A204.1 (cell line): ENCODE measurements around the gene CT45A5.
"Not testable (repeated sequence)": the region's sequence is repeated elsewhere in the genome, so short reads cannot be mapped to it uniquely, and the experiment has no call there.

Experiments
- FAIRE-seq: peaks from 2 replicates; lab custom pipeline; 2012; peaks lifted over from hg19 to GRCh38; lab: Jason Lieb, UNC

The CT45A5 gene, protein sequence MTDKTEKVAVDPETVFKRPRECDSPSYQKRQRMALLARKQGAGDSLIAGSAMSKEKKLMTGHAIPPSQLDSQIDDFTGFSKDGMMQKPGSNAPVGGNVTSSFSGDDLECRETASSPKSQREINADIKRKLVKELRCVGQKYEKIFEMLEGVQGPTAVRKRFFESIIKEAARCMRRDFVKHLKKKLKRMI

DNA sequence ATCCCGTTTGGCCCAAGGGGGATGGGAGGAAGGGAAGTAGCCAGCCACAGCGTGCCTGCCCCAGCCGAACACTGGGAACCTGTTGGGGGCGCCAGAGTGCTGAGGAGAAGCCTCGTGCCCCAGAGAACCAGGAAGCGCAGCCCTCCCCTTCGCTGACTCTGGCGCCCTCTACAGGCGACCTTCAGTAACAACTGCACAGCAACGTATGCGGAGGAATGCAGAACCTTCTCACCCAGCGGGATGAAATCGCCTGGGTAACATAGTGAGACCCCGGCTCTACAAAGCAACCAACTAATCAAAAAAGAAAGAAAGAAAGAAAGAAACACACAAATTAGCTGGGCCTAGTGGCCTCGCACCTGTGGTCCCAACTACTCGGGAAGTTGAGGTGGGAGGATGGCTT lies at the start of gene CT45A5:
TSS of gene CT45A5 (minus strand) at position 101 of the 400 bp plus-strand sequence. CDS start 3,774 bp downstream, outside the sequence.
- FAIRE-seq, result not testable (repeated sequence)

DNA sequence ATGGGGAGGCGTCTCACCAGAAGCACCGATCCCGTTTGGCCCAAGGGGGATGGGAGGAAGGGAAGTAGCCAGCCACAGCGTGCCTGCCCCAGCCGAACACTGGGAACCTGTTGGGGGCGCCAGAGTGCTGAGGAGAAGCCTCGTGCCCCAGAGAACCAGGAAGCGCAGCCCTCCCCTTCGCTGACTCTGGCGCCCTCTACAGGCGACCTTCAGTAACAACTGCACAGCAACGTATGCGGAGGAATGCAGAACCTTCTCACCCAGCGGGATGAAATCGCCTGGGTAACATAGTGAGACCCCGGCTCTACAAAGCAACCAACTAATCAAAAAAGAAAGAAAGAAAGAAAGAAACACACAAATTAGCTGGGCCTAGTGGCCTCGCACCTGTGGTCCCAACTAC lies 34.6 kb upstream of the CT45A5 start, which contains the start of gene CT45A2:
TSS of gene CT45A2 (minus strand) at position 101 of the 400 bp plus-strand sequence. CDS start 3,747 bp downstream, outside the sequence.
- not testable (repeated sequence) for FAIRE-seq

DNA sequence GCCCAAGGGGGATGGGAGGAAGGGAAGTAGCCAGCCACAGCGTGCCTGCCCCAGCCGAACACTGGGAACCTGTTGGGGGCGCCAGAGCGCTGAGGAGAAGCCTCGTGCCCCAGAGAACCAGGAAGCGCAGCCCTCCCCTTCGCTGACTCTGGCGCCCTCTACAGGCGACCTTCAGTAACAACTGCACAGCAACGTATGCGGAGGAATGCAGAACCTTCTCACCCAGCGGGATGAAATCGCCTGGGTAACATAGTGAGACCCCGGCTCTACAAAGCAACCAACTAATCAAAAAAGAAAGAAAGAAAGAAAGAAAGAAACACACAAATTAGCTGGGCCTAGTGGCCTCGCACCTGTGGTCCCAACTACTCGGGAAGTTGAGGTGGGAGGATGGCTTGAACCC lies 17.4 kb upstream of the CT45A5 start, which contains the start of gene CT45A6:
TSS of gene CT45A6 (minus strand) at position 101 of the 400 bp plus-strand sequence. CDS start 3,794 bp downstream, outside the sequence.
- FAIRE-seq, result not testable (repeated sequence)

DNA sequence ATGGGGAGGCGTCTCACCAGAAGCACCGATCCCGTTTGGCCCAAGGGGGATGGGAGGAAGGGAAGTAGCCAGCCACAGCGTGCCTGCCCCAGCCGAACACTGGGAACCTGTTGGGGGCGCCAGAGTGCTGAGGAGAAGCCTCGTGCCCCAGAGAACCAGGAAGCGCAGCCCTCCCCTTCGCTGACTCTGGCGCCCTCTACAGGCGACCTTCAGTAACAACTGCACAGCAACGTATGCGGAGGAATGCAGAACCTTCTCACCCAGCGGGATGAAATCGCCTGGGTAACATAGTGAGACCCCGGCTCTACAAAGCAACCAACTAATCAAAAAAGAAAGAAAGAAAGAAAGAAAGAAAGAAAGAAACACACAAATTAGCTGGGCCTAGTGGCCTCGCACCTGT lies 17.2 kb downstream of the CT45A5 start, which contains the start of gene CT45A3:
TSS of gene CT45A3 (minus strand) at position 101 of the 400 bp plus-strand sequence. CDS start 3,747 bp downstream, outside the sequence.
- FAIRE-seq, result not testable (repeated sequence)

DNA sequence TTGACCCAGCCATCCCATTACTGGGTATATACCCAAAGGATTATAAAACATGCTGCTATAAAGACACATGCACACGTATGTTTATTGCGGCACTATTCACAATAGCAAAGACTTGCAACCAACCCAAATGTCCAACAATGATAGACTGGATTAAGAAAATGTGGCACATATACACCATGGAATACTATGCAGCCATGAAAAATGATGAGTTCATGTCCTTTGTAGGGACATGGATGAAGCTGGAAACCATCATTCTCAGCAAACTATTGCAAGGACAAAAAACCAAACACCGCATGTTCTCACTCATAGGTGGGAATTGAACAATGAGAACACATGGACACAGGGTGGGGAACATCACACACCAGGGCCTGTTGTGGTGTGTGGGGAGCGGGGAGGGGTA lies 40.6 kb downstream of the CT45A5 start:
- FAIRE-seq, result not testable (repeated sequence)

DNA sequence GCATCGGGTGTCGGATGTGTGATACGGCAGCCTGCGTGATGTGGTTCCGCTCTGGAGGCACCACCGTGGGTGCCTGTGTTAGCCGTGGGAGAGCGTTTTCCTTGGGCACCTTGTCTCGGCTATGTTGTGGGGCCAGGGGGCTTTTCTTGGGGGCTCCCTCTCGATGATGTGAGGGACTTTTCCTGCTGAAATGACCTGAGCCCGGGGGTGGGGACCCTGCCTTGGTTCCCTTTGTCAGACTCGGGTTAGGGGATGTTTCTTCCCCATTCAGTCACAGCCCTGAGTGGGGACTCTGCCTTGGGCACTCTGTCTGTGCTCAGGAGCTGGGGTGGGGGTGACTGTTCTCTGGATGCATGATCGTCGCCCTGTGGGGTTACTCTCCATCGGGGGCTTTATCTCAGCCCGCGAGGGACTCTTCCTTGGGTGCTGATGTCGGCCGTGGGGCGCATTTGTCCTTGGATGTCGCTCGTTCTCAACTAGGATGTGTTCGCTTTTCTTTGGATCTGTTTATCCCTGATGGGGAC lies 44.0 kb downstream of the CT45A5 start:
- FAIRE-seq, result no peak

DNA sequence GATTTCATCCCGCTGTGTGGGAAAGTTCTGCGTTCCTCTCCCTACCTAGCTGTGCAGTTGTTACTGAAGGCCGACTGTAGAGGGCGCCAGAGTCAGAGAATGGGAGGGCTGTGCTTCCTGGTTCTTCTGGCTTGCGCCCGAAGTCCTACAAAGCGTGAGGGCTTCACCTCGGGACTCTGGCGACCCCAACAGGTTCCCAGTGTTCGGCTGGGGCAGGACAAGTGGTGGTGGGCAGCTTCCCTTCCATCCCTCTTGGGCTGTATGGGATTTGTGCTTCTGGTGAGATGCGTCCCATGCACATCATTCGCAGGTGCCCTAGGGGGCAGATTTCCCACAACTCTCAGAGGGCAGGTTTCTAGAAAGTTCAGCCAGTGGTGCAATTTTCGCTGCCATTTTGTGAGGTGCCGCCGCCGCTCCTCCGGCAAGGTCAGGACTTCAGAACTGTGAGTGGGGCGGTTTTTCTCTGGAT lies 44.6 kb downstream of the CT45A5 start:
- FAIRE-seq, result no peak

DNA sequence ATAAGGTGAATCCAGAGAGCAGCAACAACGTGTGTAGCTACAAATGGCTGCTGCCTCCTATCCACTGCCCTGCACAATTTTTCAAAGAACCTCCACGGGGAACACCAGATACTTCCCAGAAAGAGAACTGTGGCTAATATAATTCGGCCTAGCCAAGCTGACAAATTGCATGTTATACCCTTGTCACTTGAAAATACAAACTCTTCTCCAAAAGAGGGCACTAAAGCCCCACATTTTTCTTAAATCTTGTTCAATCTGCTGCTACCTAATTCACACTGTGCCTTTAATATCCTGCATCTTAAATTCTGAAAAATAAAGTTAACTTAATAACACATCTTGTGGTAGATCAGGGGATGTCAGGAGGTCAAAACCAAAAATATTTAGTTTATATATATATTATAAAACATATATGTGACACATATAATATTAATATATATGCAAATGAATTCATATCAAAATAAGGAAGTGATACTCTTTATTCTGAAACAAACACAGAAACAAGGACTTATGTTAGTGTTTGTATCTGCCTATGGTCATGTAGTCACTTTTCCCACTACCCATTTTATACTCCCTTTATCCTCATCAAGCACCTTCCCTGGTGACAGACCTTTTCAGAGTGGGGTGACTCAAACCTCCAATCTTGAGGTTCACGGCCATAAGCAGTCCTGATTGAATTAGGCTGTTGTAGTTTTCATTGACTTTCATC lies 47.8 kb downstream of the CT45A5 start:
- FAIRE-seq, result peak; percentile 93

DNA sequence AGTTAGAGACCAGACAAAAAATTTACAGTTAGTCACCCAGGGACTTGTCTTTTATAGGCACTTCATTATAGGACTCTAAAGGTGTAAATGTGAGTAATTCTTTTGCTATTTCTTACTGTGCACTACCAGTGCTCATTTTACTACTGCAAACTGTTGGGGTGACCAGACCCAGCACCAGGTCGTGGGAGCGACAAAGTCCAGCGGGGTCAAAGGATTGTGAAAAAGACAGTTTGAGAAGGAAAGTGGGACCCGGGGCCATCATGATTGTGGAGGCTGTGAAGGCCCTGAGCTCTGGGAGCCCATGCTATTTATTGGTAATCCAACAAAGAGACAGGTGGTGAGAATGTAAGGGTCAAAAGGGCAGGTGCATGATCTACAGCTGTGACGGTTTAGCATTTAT lies 50.6 kb downstream of the CT45A5 start:
- FAIRE-seq, result not testable (repeated sequence)
